Smooth muscle cell (in vitro differentiated cells): ENCODE measurements around the gene KIRREL3. TPM values are rescaled to one million over a fixed set of nuclear protein-coding genes. Genes with fewer than 3 reads are reported as not detected.

Experiments
- DNase-seq: peaks from one replicate; lab custom pipeline; 2025; ENCODE audit not compliant: unreplicated experiment; lab: John Stamatoyannopoulos, UW
- H2AFZ ChIP-seq: fragments of 200-600 bp; sonication (generic); 2 replicates; pipeline ENCODE4 v1.6.0; 2016; ENCODE audit warnings: antibody characterized with exemption, low read depth, mild to moderate bottlenecking
- H3F3A ChIP-seq: fragments of 200-600 bp; sonication (generic); 2 replicates; pipeline ENCODE4 v1.6.0; 2017; ENCODE audit warnings: antibody characterized with exemption, low read depth
- H3K27ac ChIP-seq: fragments of 200-600 bp; sonication (generic); 2 replicates; pipeline ENCODE4 v1.5.1; 2016; ENCODE audit warnings: low read depth, mild to moderate bottlenecking
- H3K27me3 ChIP-seq: fragments of 200-600 bp; sonication (generic); 2 replicates; pipeline ENCODE4 v1.6.1; 2016; ENCODE audit warnings: low read depth, mild to moderate bottlenecking
- H3K36me3 ChIP-seq: fragments of 200-600 bp; sonication (generic); 2 replicates; pipeline ENCODE4 v1.5.1; 2016; ENCODE audit warnings: low read depth
- H3K4me1 ChIP-seq: fragments of 200-600 bp; sonication (generic); 2 replicates; pipeline ENCODE4 v1.5.1; 2016; ENCODE audit warnings: low read depth
- H3K4me2 ChIP-seq: fragments of 200-600 bp; sonication (generic); 2 replicates; pipeline ENCODE4 v1.6.0; 2016; ENCODE audit warnings: mild to moderate bottlenecking
- H3K4me3 ChIP-seq: fragments of 200-600 bp; sonication (generic); 2 replicates; pipeline ENCODE4 v1.5.1; 2016; ENCODE audit warnings: mild to moderate bottlenecking
- H3K79me2 ChIP-seq: fragments of 200-600 bp; sonication (generic); 2 replicates; pipeline ENCODE4 v1.6.0; 2016; ENCODE audit warnings: low read depth, mild to moderate bottlenecking
- H3K9ac ChIP-seq: fragments of 200-600 bp; sonication (generic); 2 replicates; pipeline ENCODE4 v1.6.0; 2016; ENCODE audit warnings: low read depth
- H3K9me3 ChIP-seq: fragments of 200-600 bp; sonication (generic); replicated peaks from 2 replicates; pipeline ENCODE4 v1.5.1; 2016; ENCODE audit warnings: low read depth
- H4K20me1 ChIP-seq: fragments of 200-600 bp; sonication (generic); 2 replicates; pipeline ENCODE4 v1.6.0; 2016; ENCODE audit warnings: low read depth
- WGBS: methylation state at CpG from one replicate; pipeline ENCODE4 v1.1.7; 2016; ENCODE audit warnings: low lambda C conversion rate; 5-methylcytosine and 5-hydroxymethylcytosine counted together
- polyA plus RNA-seq: library from polyadenylated mRNA; unstranded; fragments of >200 nt; fragmentation: Nextera tagmentation; extraction: Ambion mirVana; gene quantifications from 2 replicates; pipeline ENCODE4 v1.2.1, GENCODE V29; 2016
- total RNA-seq: library from RNA; depleted of rRNA; stranded (reverse); fragments of >200 nt; gene quantifications from 2 replicates; pipeline ENCODE4 v1.2.3, GENCODE V29; 2014
- TF ChIP-seq, protein P1 (sequence below): fragments of 200-600 bp; sonication (generic); IDR thresholded peaks from 2 replicates; pipeline ENCODE4 v1.5.1; 2017; ENCODE audit warnings: borderline replicate concordance, mild to moderate bottlenecking, antibody characterized with exemption; ENCODE audit not compliant: insufficient read depth, poor library complexity, severe bottlenecking

KIRREL3 gene
- total and polyA plus RNA-seq, 2 experiments from 2014 or later: 1.2 TPM; not detected in 1

DNA sequence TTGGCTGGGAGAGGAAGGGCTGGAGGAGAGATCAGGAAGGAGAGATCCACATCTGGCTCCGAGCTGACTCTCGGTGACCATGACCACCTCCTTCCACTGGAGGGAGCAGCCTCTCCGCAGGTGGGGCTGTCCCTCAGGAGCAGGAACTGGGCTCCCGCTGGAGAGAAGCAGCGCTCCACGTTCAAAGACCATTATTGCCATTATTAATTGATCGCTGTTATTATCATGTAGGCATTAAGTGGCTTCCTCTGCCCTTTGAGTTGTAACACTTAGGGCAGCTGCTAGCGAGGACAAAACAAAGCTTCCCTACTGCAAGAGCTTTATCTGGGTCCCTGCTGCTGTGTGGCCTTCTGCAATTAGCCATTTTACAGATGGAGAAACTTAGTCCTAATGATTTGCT lies 393.2 kb downstream of the KIRREL3 start:
- no peak for DNase-seq
- H3K4me2 ChIP-seq: peak overlapping the region; percentile 71
- TF ChIP-seq, protein P1, sequence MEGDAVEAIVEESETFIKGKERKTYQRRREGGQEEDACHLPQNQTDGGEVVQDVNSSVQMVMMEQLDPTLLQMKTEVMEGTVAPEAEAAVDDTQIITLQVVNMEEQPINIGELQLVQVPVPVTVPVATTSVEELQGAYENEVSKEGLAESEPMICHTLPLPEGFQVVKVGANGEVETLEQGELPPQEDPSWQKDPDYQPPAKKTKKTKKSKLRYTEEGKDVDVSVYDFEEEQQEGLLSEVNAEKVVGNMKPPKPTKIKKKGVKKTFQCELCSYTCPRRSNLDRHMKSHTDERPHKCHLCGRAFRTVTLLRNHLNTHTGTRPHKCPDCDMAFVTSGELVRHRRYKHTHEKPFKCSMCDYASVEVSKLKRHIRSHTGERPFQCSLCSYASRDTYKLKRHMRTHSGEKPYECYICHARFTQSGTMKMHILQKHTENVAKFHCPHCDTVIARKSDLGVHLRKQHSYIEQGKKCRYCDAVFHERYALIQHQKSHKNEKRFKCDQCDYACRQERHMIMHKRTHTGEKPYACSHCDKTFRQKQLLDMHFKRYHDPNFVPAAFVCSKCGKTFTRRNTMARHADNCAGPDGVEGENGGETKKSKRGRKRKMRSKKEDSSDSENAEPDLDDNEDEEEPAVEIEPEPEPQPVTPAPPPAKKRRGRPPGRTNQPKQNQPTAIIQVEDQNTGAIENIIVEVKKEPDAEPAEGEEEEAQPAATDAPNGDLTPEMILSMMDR: peak; percentile 78

DNA sequence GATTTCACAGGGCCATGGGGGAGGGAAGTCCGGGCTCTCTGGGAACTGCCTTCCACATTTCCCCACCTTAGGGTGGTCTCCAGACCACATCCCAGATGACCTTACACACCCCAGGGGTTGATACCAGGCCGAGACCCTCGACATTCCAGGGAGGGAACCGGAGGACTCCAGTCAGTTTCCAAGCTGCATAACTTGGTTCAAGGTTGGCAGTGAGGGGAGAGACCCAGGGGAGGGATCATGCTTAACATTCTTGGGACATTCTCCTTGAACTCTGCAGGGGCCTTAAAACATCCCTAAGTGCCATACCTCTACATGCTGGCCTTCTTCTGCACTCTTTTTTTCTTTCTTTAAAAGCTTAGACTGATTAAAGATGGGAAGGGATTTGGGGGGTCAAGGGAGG lies 394.1 kb downstream of the KIRREL3 start:
- 84% methylated on average over 4 of the region's 4 CpGs for WGBS
- H3K79me2 ChIP-seq: no peaks in the 10 kb centered on the region
- H2AFZ ChIP-seq: no peak overlapping the region
- peaks cover 42% of the 10 kb centered on the region for H3K27me3 ChIP-seq
- peaks cover 38% of the 10 kb centered on the region for H3K4me1 ChIP-seq
- no peak overlapping the region for H3K4me2 ChIP-seq
- TF ChIP-seq, protein P1: no peak
- no peak overlapping the region for H3K4me3 ChIP-seq
- no peak overlapping the region for H3K9ac ChIP-seq
- H3F3A ChIP-seq: no peaks in the 10 kb centered on the region
- no peak for DNase-seq
- H3K9me3 ChIP-seq: no peaks in the 10 kb centered on the region
- H3K27ac ChIP-seq: no peak overlapping the region
- H3K36me3 ChIP-seq: no peaks in the 10 kb centered on the region
- H4K20me1 ChIP-seq: no peaks in the 10 kb centered on the region

More for the DNA sequence above, 393.2 kb downstream of the KIRREL3 start:
- peaks cover 42% of the 10 kb centered on the region for H3K27me3 ChIP-seq
- 9% methylated on average over 8 of the region's 8 CpGs for WGBS
- no peaks in the 10 kb centered on the region for H3K79me2 ChIP-seq
- H2AFZ ChIP-seq: no peak overlapping the region
- no peak overlapping the region for H3K9ac ChIP-seq
- H3K9me3 ChIP-seq: no peaks in the 10 kb centered on the region
- H4K20me1 ChIP-seq: no peaks in the 10 kb centered on the region
- H3K4me1 ChIP-seq: peaks cover 30% of the 10 kb centered on the region
- no peaks in the 10 kb centered on the region for H3F3A ChIP-seq
- H3K27ac ChIP-seq: no peak overlapping the region
- H3K36me3 ChIP-seq: no peaks in the 10 kb centered on the region
- H3K4me3 ChIP-seq: no peak overlapping the region

DNA sequence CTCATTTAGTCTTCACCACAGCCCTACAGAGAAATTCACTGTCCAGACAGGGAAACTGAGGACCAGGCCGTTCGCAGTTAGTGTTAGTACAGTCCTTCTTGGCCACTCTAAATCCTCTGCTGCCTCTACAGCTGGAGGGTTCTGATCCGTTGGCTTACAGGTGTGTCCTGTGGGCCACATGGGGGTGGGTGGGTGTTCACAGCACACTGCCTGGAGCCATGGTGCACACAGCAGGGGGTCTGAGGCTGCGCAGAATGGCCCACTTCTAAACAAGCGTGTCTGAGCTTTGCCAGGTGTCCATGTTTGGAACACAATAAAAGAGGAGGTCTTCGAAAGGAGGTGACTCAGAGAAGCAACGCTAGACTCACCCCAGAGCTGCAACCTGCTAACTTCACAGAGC lies 396.1 kb downstream of the KIRREL3 start:
- H2AFZ ChIP-seq: no peak overlapping the region
- no peak overlapping the region for H3K4me2 ChIP-seq
- no peak overlapping the region for H3K4me3 ChIP-seq
- H3F3A ChIP-seq: no peaks in the 10 kb centered on the region
- H3K27me3 ChIP-seq: peaks cover 34% of the 10 kb centered on the region
- H3K4me1 ChIP-seq: peaks cover 52% of the 10 kb centered on the region
- no peak overlapping the region for H3K9ac ChIP-seq
- 89% methylated on average over 7 of the region's 7 CpGs for WGBS
- H3K27ac ChIP-seq: no peak overlapping the region
- H3K36me3 ChIP-seq: no peaks in the 10 kb centered on the region
- H3K79me2 ChIP-seq: no peaks in the 10 kb centered on the region
- H4K20me1 ChIP-seq: no peaks in the 10 kb centered on the region
- no peaks in the 10 kb centered on the region for H3K9me3 ChIP-seq
- TF ChIP-seq, protein P1: no peak
- no peak for DNase-seq

DNA sequence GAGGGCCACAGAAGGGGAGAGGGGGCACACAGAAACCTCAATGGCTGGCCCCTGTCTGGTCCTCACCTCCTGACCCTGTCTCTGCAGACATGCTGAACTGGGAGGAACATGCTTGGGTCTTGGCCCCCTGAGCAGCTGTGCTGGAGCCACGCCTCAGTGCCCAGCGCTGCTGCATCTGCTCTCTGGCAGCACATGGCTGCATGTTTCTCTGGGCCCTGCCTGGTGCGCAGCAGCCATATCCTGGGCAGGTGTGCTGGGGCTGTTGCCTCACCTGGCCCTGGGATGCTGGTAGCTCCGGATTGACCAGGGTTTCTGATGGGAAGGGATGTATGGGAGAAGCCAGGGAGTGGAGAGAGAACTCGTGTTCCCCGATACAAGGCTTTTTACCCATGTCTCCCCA lies 397.1 kb downstream of the KIRREL3 start:
- 80% methylated on average over 6 of the region's 6 CpGs for WGBS
- peaks cover 24% of the 10 kb centered on the region for H3K27me3 ChIP-seq

More for the DNA sequence above, 397.1 kb downstream of the KIRREL3 start:
- Histone ChIP-seq H3K79me2 (no peaks in the 10 kb centered on the region), H3K4me3 (no peak overlapping the region), H3K9me3 (no peaks in the 10 kb centered on the region), H3K9ac (no peak overlapping the region), H3F3A (no peaks in the 10 kb centered on the region), H4K20me1 (no peaks in the 10 kb centered on the region), H3K4me1 (peaks cover 47% of the 10 kb centered on the region), H3K4me2 (no peak overlapping the region), H2AFZ (no peak overlapping the region), H3K27ac (no peak overlapping the region), H3K36me3 (no peaks in the 10 kb centered on the region)
- TF ChIP-seq, protein P1: no peak
- no peak for DNase-seq
